Urothelium cell line (cell line): ENCODE measurements around the gene WFDC1.

ENCODE experiments used
- DNase-seq: peaks from one replicate; pipeline ENCODE4 v3.0.0; 2011; ENCODE audit warnings: low spot score, mixed read lengths
- FAIRE-seq: peaks from 2 replicates; lab custom pipeline; 2011; peaks lifted over from hg19 to GRCh38; lab: Jason Lieb, UNC

Gene WFDC1

GRCh38 chr16:84348386-84348888 lies 53.8 kb downstream of the WFDC1 start:
- FAIRE-seq = no peak
- no peak for DNase-seq

DNA sequence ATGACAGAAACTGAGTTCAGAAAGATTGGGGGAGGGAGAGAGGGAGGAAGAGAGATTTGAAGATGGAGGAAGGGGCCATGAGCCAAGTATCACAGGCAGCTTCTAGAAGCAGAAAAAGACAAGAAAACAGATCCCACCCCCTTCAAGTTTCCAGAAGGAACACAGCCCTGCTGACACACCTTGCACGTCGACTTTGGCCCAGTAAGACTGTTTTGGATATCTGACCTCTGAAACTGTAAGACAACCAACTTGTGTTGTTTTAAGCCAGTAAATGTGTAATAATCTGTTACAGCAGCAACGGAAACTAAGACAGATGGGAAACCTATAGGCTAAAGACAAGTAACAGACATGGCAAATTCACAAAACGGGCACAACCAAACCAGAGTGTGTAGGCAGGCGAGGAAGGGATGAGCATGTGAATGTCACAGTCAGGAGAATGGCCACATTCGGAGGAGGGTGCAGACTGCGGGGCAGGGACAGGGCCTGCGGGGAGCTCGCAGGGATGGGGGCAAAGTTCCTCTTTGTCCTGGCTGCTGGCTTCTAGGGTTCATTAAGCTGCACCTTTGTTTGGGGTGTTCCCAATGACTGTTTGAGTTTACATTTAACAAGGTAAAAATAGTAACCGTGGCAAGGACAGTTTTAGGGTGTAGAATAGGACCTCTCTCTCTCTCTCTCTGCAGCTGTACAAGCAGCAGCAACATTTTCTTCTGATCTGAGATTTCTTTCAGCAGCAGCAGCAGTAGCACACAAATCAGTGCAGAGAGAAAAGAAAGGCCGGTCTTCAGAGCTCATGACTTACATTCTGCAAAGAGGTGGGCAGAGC lies 55.4 kb downstream of the WFDC1 start:
- FAIRE-seq (no peak), DNase-seq (no peak)

DNA sequence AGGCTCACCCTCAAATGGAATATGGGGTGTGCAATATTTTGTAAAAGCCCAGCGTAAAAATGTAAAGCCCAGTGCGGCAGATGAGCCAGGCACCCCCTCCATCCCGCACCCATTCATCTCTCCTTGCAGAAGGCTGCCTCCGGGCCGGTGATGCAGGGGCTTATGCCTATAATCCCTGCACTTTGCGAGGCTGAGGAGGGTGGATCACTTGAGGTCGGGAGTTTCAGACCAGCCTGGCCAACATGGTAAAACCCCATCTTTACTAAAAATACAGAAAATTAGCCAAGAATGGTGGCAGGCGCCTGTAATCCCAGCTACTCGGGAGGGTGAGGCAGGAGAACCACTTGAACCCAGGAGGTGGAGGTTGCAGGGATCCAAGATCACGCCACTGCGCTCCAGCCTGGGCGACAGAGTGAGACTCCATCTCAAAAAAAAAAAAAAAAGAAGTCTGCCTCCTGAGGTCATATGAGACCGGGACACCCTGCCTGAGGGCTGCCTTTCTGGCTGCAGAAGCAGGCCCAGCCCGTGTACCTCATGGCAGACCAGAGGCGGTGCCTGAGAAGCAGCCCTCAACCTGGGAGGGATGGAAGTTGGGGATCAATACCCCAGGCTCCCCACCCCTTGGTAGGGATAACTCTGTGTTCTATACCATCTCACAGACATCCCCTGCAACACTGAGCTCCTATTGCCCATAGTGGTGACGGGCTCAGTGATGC lies 56.2 kb downstream of the WFDC1 start:
- DNase-seq (no peak), FAIRE-seq (no peak)

DNA sequence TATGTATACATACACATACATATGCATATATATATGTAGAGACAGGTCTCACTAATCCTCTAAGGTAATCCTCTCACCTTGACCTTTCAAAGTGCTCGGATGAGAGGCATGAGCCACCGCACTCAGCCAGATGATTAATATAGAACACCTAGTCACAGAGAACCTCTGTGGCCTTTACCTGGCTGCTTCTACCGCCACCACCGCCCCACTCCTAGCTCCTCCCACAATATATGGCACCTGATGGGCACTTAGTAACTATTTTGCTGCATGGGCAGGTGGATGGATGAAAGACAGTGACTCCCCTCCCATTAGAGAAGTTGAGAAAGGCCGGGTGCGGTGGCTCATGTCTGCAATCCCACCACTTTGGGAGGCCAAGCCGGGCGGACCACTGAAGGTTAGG lies 57.0 kb downstream of the WFDC1 start:
- DNase-seq (no peak), FAIRE-seq (no peak)

GRCh38 chr16:84354306-84354705 lies 59.6 kb downstream of the WFDC1 start:
- DNase-seq = no peak
- FAIRE-seq = no peak

- peak; percentile 81 for FAIRE-seq
- DNase-seq = no peak
These were observed 60.5 kb downstream of the WFDC1 start for GRCh38 chr16:84355149-84355548.

DNA sequence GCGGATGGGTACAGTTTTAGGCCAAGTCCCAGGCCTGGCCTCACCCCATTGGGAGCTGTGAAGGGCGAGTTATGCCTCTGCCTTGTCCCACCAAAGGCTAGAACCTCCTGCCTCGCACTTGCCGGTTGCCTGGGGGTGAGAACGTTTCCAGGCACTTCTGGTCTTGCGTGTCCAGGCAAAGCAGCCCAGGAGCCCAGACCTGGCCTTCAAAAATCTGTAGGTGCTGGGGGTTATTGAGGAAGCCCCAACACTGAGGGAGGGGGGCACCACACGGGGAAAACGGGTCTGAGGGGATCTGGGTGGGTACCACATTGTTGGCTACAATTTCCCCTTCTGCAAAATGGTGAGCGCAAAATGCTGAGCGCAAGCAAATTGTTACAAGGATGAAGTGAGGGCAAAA lies 61.5 kb downstream of the WFDC1 start:
- no peak for FAIRE-seq

DNA sequence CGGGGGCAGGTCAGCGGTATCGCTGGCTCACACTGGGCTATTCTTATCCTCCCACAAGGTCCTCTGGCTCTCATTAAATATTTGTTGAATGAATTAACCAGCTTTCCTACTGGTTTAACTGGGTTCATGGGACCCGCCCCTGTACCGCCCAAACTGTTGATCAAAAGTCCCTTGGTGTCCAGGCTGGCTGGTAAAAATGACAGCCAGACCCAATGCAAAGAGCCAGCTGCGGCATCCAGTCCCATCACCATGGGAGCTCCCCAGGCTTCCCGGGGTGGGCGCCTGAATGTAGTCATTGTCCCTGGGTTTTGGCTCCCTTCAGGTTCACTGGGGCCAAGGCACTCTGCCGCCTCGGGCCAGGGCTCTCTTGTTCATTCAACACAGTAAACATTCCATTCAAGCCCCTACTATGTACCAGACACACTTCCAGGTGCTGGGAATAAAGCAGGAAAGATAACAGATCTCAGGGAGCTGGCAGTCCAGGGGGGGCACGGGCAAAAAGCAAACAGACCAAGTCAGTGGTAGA lies 62.0 kb downstream of the WFDC1 start:
- DNase-seq = peak; percentile 34

More for the DNA sequence above, 61.5 kb downstream of the WFDC1 start:
- no peak for DNase-seq

DNA sequence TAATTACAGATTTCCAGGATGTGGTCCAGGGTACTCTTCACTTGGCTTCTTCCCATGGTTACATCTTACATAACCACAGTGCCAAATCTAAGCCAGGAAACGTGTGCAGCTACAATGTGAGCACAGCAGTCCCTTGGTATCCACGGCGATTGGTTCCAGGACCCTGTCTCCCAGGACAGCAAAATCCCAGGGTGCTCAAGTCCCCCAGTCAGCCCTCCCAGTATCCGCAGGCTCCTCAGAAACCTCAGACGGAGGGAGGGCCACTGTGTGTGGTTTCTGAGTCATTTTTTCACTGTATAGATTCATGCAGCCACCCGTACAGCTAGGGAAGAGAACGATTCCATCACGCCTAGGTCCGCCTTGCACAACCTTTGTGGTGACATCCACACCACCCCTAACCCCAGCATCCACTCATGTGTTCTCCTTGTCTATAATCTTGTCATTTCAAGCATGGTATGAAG lies 62.5 kb downstream of the WFDC1 start:
- DNase-seq = peak; percentile 76
- peak; percentile 63 for FAIRE-seq

More for the DNA sequence above, 62.0 kb downstream of the WFDC1 start:
- no peak for FAIRE-seq

- no peak for FAIRE-seq
- DNase-seq = no peak
These were observed 64.1 kb downstream of the WFDC1 start for GRCh38 chr16:84358601-84359295.

DNA sequence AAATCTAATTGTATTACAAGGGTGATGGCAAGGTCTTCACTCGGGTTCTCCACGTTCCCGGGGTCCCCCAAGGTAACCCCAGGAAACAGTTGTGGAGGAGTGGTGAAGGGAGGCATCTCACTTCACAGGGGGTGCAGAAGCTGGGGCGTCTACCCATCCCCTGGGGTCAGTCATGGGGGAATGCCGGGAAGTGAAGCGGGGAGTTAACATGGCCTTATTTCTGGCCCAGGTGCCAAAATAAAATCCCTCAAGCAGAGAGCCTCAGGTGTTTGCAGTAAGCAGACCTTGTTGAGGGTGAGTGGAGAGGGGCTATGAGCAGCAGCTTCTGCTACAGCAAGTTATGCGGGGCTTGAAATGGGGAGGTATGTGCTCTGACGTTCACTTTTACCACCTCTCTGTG lies 64.6 kb downstream of the WFDC1 start:
- no peak for FAIRE-seq

GRCh38 chr16:84360170-84360569 lies 65.5 kb downstream of the WFDC1 start:
- FAIRE-seq (peak; percentile 76), DNase-seq (peak; percentile 71)

More for the DNA sequence above, 64.6 kb downstream of the WFDC1 start:
- DNase-seq = no peak

GRCh38 chr16:84360748-84361147 lies 66.1 kb downstream of the WFDC1 start:
- FAIRE-seq (no peak), DNase-seq (no peak)

GRCh38 chr16:84361546-84361945 lies 66.9 kb downstream of the WFDC1 start:
- DNase-seq (no peak), FAIRE-seq (no peak)

- DNase-seq (no peak), FAIRE-seq (no peak)
These were observed 67.8 kb downstream of the WFDC1 start for GRCh38 chr16:84362471-84362941.

GRCh38 chr16:84366208-84366607 lies 71.5 kb downstream of the WFDC1 start:
- FAIRE-seq = no peak
- no peak for DNase-seq

- FAIRE-seq = no peak
- no peak for DNase-seq
These were observed 72.6 kb downstream of the WFDC1 start for GRCh38 chr16:84367297-84367680.

GRCh38 chr16:84367750-84368307 lies 73.2 kb downstream of the WFDC1 start:
- no peak for DNase-seq
- no peak for FAIRE-seq

- DNase-seq (no peak), FAIRE-seq (no peak)
These were observed 73.8 kb downstream of the WFDC1 start, which contains the start of gene ATP2C2 for GRCh38 chr16:84368308-84368996. ATP2C2 (plus strand) TSS chr16:84368538; CDS start chr16:84368616, 78 bp downstream.

- FAIRE-seq (no peak), DNase-seq (no peak)
These were observed 74.4 kb downstream of the WFDC1 start for GRCh38 chr16:84369105-84369504.
